OCI-LY7 (cell line): ENCODE data around the gene MRGPRX4.

ENCODE experiments used
- EZH2phosphoT487 ChIP-seq: fragments of 200-600 bp; sonication (generic); IDR thresholded peaks from 2 replicates; pipeline ENCODE4 v1.6.1; 2018; ENCODE audit warnings: low read depth, borderline replicate concordance, mild to moderate bottlenecking, mixed run types, antibody characterized with exemption, low read length, moderate library complexity, mixed read lengths
- TF ChIP-seq, protein P1 (sequence below): fragments of 200-600 bp; sonication (generic); conservative IDR thresholded peaks from 2 replicates; pipeline ENCODE4 v1.5.1; 2014; ENCODE audit warnings: mild to moderate bottlenecking, antibody characterized with exemption, low read length, moderate library complexity, mixed read lengths

GRCh38 chr11:18135308-18135707 is 37.3 kb upstream of the MRGPRX4 start:
- TF ChIP-seq, protein P1, sequence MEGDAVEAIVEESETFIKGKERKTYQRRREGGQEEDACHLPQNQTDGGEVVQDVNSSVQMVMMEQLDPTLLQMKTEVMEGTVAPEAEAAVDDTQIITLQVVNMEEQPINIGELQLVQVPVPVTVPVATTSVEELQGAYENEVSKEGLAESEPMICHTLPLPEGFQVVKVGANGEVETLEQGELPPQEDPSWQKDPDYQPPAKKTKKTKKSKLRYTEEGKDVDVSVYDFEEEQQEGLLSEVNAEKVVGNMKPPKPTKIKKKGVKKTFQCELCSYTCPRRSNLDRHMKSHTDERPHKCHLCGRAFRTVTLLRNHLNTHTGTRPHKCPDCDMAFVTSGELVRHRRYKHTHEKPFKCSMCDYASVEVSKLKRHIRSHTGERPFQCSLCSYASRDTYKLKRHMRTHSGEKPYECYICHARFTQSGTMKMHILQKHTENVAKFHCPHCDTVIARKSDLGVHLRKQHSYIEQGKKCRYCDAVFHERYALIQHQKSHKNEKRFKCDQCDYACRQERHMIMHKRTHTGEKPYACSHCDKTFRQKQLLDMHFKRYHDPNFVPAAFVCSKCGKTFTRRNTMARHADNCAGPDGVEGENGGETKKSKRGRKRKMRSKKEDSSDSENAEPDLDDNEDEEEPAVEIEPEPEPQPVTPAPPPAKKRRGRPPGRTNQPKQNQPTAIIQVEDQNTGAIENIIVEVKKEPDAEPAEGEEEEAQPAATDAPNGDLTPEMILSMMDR: no peak
- TF ChIP-seq EZH2phosphoT487: no peak
